GM21576 (cell line): ENCODE results near the gene ASB13.

Experiments
- ATAC-seq: cut with Tn5 transposase; IDR thresholded peaks from one replicate; pipeline ENCODE4 v1.9.1; 2021; ENCODE audit warnings: mild to moderate bottlenecking, moderate library complexity; ENCODE audit not compliant: unreplicated experiment

The ASB13 gene

GRCh38 chr10:5648494-5649457 lies 17.6 kb downstream of the ASB13 start:
- no peak for ATAC-seq

DNA sequence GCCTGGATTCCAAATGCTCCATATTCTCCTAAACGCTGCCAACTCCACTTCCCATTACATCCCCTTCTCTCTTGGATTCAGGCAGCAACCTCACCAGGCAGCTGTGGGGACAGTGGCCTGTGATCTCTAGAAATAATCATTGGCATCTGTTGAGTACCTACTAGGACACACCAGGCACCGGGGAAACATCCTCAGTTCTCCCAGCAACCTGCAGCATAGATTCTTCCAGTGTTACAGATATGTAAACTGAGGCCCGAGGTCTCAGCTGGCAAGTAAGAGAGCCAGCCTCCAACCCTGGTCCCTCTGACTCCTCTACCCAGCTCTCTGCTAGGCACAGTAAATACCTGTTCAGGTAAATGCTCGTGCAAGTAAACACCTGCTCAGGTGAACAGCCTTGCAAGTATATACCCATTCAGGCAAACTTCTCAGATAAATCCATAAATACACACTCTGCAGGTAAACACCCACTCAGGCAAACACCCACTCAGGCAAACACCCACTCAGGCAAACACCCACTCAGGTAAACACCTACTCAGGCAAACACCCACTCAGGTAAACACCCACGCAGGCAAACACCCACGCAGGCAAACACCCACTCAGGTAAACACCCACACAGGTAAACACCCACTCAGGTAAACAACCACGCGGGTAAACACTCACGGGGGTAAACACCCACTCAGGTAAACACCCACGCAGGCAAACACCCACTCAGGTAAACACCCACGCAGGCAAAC lies 18.7 kb downstream of the ASB13 start:
- ATAC-seq = no peak

DNA sequence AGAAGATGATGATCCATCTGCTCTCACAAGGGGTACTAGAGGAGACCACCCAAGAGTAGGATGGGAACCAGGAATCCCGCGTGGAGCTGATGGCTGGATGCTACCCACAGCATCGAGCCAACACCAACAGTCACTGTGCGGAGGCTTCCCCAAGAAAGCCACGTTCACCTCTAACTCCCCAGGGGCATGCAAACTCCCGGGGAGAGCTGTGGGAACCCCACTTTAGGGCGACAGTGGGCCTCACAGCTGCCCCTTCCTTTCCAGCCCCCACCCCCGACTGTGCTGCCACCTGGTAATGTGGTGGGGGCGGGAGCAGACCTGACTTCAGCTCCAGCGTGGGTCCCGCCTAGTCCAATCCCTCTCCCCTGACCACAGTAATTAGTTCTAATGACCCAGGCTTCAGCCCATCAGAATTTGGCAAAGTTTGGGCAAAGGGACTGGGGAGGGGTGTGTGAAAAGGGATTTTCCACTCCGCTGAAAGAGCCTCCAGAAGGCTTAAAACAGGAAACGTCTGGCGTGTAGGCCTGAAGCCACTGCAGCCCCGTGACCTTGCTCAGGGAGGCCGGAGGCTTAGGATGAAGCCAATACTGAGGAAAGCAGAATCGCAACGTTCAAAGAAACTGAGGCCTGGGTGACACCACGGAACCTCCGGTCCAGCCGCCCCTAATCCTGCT lies 20.3 kb downstream of the ASB13 start:
- no peak for ATAC-seq

DNA sequence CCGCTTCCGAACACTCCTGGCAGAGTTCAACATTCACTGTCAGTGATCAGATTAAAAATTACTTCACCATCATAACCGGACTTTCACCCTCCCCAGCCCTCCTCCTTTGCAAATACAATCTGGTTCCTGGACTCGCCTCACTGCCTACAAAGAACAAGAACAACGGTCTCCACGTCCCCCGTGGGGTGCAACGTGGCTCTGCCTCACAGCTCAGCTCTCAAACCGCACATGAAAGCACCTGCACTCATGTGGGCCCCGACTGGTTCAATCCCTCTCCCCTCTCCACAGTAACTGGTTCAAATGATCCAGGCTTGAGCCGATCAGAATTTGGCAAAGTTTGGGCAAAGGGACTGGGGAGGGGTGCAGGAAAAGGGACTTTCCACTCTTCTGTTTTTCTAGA lies 21.0 kb downstream of the ASB13 start:
- no peak for ATAC-seq

DNA sequence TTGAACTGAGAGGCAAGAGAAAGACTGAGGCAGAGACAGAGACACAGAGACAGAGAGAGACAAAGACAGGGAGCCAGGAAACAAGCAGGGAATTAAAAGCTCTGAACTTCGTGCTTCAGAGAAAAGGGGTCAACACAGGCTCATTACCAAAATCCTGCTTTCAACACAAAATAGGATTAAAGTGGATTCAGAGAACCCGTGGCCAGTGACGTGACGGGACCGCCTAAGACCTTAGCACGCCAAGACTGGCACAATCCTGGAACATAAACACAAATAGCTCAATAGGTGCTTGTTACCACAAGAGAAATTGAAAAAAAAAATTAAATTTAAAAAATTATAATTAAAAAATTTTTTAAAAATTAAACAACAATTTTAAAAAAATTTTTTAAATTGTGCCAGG lies 21.5 kb downstream of the ASB13 start:
- ATAC-seq = no peak

- no peak for ATAC-seq
Measured at GRCh38 chr10:5643346-5644067, 22.9 kb downstream of the ASB13 start.

DNA sequence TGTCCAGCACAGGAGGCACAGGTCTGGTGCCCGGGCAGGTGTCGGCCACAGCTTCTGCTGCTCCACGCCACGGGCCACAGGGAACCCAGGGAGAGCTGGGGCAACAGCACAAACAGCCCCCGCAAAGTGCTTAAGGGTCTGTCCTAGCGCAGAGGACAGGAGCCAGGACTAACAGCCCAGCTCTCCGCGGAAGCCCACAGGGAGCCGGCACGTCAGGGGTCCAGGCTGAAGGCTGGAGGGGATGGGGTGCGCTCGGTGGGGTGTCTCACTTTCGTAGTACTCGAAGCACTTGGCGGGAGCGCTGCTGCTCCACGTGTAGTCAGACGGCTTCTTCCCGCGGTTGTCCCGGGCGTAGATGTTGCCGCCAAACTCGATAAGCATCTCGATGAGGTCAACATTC lies 24.9 kb downstream of the ASB13 start:
- ATAC-seq = no peak

GRCh38 chr10:5640501-5640900 lies 25.9 kb downstream of the ASB13 start:
- ATAC-seq = no peak

GRCh38 chr10:5640036-5640435 lies 26.4 kb downstream of the ASB13 start:
- ATAC-seq = no peak

- ATAC-seq = no peak
Measured at GRCh38 chr10:5639066-5639465, 27.3 kb downstream of the ASB13 start.

GRCh38 chr10:5638494-5638893 lies 27.9 kb downstream of the ASB13 start:
- no peak for ATAC-seq

DNA sequence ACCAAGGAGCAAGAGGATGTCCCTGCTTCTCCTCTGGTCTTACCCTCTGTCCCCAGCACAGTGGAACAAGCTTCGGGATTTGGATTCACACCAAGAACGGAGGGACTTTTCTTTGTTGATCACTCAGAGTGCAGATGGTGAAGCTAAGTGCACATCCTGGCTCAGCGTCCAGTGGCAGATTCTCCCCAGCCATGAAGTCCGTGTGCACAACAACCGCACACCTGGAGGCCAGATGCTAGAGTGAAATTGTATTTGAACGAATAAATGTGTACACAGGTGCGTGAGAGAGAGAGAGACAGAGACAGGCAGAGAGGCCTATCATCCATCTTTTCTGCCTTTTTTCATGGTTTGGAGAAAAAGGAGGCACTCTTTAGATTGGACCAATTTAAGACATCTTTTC lies 31.5 kb downstream of the ASB13 start:
- no peak for ATAC-seq

GRCh38 chr10:5633166-5633749 lies 33.1 kb downstream of the ASB13 start:
- ATAC-seq = no peak

- no peak for ATAC-seq
Measured at GRCh38 chr10:5632446-5632845, 33.9 kb downstream of the ASB13 start.

- ATAC-seq = no peak
Measured at GRCh38 chr10:5631936-5632335, 34.5 kb downstream of the ASB13 start.

GRCh38 chr10:5630112-5630436 lies 36.3 kb downstream of the ASB13 start:
- ATAC-seq = no peak

DNA sequence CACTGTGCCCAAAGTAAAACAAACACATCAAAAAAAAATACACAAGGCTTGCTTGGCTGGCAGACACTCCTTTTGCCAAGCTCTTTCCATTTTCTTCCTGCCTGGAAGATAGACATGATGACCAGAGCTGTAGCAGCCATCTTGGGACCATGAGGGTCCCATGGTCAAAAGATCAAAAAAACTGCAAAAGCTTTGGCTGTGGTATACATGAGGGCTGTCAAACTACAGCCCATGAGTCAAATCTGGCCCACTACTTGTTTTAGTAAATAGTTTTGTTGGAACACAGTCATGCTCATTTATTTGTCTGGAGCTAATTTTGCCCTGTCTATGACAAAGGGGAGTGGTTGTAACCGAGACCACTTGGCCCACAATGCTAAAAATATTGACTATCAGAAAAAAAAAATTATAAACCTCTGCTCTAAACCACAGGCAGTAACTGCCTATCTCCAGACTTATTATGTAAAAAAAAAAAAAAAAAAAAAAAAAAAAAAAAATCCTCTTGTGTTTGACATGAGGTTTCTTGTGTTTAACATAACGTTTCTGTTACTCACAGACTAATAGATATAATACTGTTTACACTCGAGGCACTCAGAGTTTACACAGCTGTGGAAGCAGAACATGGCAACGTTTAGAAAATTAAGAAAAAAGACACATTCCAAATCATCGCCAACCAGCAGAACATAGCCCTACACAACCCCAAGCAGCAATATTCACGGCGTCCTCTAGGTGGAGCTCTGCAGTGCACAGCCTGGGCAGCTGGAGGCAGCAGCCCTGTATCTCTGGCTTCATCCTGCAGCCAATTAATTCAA lies 36.9 kb downstream of the ASB13 start:
- peak; percentile 66 for ATAC-seq

DNA sequence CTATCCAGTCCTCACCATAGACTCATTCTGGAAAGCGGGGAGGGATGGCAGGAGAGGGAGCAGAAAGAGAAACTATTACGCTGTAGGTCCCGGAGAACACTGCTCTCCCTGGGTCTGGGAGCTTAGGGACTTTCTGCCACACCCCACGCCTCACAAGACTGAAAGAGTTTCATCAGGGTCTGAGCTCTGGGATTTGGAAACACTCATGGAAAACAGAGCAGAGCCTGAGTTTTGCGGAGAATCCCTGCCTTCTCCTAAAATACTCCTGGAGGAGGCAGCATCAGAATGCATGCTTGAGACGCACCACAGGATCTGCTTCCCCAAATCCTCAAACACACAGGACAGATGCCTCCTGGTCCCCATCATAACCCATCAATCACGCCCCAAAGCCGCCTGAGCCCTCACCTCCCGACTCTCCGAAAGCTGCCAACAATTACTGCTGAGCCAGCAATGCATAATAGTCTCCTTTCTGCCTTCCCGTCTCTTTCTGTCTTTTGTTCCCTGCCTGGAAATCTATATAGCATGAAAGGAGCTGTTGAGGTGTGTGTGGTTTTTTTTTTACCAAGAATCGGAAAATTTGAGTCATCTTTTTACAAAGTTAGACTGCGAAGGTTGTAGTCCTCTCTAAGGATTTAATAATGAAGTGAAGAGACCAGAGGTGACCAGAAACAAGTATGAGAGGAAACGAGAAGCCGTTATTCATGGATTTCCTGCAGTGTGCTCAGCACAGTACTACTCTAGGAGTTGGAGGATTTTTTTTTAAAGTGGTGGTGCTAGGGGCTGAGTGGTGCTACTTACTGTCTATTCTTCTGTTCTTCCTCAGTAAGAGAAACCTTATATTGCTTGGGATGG lies 37.7 kb downstream of the ASB13 start:
- ATAC-seq = peak; percentile 44

DNA sequence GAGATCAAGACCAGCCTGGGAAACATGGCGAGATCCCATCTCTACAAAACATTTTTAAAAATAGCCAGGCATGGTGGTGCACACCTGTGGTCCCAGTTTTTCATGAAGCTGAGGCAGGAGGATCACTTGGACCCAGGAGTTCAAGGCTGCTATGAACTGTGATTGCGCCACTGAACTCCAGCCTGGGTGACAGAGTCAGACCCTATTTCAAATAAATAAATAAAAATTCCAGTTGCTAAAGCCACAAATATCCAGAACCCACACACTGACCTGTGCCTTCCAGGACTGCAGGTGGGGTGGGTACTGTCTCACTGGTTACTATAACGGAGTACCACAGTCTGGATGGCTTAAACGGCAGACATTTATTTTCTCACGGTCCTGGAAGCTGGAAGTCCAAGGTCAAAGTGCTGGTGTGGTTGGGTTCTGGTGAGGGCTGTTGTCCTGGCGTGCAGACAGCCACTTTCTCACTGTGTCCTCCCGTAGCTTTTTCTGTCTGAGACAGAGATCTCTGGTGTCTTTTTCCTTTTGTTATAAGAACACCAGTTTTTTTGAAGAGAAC lies 38.8 kb downstream of the ASB13 start:
- ATAC-seq = no peak
